ENCODE results near the gene SLC22A16. TPM values are rescaled to one million over a fixed set of nuclear protein-coding genes. Genes with fewer than 3 reads are reported as not detected.
"Not testable (repeated sequence)": the region's sequence is repeated elsewhere in the genome, so short reads cannot be mapped to it uniquely, and the experiment has no call there.

The SLC22A16 gene, protein sequence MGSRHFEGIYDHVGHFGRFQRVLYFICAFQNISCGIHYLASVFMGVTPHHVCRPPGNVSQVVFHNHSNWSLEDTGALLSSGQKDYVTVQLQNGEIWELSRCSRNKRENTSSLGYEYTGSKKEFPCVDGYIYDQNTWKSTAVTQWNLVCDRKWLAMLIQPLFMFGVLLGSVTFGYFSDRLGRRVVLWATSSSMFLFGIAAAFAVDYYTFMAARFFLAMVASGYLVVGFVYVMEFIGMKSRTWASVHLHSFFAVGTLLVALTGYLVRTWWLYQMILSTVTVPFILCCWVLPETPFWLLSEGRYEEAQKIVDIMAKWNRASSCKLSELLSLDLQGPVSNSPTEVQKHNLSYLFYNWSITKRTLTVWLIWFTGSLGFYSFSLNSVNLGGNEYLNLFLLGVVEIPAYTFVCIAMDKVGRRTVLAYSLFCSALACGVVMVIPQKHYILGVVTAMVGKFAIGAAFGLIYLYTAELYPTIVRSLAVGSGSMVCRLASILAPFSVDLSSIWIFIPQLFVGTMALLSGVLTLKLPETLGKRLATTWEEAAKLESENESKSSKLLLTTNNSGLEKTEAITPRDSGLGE
- 0.12 and 2.0 TPM in 2 replicates for total RNA-seq (2014; rRNA removed; shearing (Covaris generic))

GRCh38 chr6:110476046-110476849 lies at the start of gene SLC22A16:
TSS of gene SLC22A16 (minus strand) at chr6:110476613. CDS start at chr6:110476574, 39 bp downstream.
- DNase-seq (ENCODE audit: low spot score) = no peak

GRCh38 chr6:110525001-110525400 lies 48.6 kb upstream of the SLC22A16 start:
- in situ Hi-C loops (cut with HindIII; ENCODE audit: low sequenced_read_pairs) = no loop called here

More at GRCh38 chr6:110476046-110476849, at the start of gene SLC22A16:
- in situ Hi-C loops (cut with HindIII; ENCODE audit: low sequenced_read_pairs) = no loop called here

GRCh38 chr6:110524305-110524704 lies 47.9 kb upstream of the SLC22A16 start:
- in situ Hi-C loops (cut with HindIII; ENCODE audit: low sequenced_read_pairs) = no loop called here
- no peak for DNase-seq (ENCODE audit: low spot score)

More at GRCh38 chr6:110525001-110525400, 48.6 kb upstream of the SLC22A16 start:
- DNase-seq (ENCODE audit: low spot score) = no peak

DNA sequence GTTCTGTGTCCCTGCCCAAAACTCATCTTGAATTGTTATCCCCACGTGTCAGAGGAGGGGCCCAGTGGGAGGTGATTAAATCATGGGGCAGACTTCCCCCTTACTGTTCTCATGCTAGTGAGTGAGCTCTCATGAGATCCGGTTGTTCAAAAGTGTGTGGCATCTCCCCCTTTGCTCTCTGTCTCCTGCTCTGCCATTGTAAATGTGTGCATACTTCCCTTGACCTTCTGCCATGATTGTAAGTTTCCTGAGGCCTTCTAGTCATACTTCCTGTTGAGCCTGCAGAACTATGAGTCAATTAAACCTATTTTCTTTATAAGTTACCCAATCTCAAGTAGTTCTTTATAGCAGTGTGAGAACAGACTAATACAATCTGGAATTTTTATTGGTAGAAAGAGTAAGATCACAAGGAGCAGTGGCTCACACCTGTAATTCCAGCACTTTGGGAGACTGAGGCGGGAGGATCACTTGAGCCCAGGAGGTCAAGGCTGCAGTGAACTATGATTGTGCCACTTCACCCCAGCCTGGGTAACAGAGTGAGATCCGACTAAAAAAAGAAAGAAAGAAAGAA lies 47.1 kb upstream of the SLC22A16 start:
- in situ Hi-C loops (cut with HindIII; ENCODE audit: low sequenced_read_pairs) = no loop called here

GRCh38 chr6:110522427-110522826 lies 46.0 kb upstream of the SLC22A16 start:
- no peak for DNase-seq (ENCODE audit: low spot score)
- in situ Hi-C loops (cut with HindIII; ENCODE audit: low sequenced_read_pairs) = no loop called here

More for the DNA sequence above, 47.1 kb upstream of the SLC22A16 start:
- DNase-seq (ENCODE audit: low spot score) = no peak

DNA sequence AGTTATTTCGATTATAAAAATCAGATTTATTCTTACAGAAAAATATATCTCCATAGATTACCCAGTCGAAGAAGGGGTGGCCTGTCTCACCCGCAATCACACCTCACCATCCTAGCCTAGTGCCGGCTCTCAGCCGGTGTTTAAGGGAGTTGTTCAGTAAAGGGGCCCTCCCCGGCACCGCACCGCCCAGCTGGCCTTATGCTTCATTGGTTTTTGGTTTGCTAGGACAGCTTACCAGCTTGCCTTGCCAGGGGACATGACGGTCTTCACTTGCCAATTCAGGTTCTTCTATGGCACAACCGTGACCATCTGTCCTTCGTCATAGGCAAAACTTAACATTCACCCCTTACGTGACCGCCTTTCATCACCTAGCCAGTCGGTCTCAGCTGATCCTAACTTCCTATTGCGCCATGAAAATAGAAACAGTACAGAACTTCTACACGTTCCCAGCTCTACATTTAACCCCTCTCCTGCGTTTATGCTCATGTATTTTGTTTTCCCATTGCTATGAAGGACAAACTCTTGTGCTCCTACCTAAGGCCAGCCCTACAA lies 44.7 kb upstream of the SLC22A16 start:
- no peak for DNase-seq (ENCODE audit: low spot score)
- in situ Hi-C loops (cut with HindIII; ENCODE audit: low sequenced_read_pairs) = no loop called here

- DNase-seq (ENCODE audit: low spot score) = no peak
- in situ Hi-C loops (cut with HindIII; ENCODE audit: low sequenced_read_pairs) = no loop called here
These were observed 44.0 kb upstream of the SLC22A16 start for GRCh38 chr6:110520209-110520965.

DNA sequence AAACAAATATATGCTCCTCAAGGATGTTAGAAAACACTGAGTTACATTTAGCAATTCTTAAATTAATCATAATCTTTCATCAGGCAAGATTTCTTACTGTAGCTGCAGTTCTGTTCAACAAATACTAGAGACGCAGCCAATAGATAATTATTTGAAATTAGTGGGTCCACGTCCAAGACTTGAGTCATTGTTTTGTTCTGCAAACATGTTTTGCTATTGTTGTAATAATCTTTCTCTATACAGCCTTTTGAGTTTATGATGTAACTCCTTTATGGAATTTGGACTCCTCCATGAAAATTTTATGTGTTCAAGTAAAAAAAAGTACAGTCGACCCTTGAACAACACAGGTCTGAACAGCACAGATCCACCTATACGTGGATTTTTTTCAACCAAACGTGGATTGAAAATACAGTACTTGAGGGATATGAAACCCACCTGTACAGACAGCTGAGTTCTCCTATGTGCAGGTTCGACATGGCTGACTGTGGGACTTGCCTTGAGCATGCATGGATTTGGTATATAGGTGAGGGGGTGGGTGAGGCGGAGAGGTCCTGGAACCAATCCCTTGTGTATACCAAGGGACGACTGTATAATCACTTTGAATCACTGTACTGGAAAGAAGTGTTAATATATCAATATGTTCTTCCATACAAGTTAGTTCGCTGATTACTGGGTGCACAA lies 41.3 kb upstream of the SLC22A16 start:
- DNase-seq (ENCODE audit: low spot score) = no peak
- in situ Hi-C loops (cut with HindIII; ENCODE audit: low sequenced_read_pairs) = no loop called here

GRCh38 chr6:110517034-110517433 lies 40.6 kb upstream of the SLC22A16 start:
- in situ Hi-C loops (cut with HindIII; ENCODE audit: low sequenced_read_pairs) = no loop called here
- no peak for DNase-seq (ENCODE audit: low spot score)

DNA sequence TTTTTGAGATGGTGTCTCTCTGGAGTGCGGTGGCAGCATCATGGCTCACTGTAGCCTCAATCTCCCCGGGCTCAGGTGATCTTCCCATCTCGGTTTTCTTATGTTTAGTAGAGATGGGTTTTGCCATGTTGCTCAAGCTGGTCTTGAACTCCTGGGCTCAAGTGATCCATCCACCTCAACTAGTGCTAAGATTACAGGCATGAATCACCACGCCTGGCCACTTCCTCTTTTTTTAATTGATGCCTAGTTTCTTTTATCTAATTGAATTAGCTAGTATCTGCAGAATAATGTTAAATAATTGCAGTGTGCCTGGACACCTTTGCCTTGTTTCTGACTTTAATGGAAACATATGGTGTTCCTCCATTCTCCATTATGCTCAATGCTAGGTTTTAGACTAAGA lies 38.4 kb upstream of the SLC22A16 start:
- in situ Hi-C loops (cut with HindIII; ENCODE audit: low sequenced_read_pairs) = no loop called here
- DNase-seq (ENCODE audit: low spot score) = no peak

GRCh38 chr6:110512991-110513390 lies 36.6 kb upstream of the SLC22A16 start:
- in situ Hi-C loops (cut with HindIII; ENCODE audit: low sequenced_read_pairs) = no loop called here
- DNase-seq (ENCODE audit: low spot score) = no peak

GRCh38 chr6:110512549-110512948 lies 36.1 kb upstream of the SLC22A16 start:
- DNase-seq (ENCODE audit: low spot score); in situ Hi-C loops (cut with HindIII; ENCODE audit: low sequenced_read_pairs): not testable (repeated sequence)

DNA sequence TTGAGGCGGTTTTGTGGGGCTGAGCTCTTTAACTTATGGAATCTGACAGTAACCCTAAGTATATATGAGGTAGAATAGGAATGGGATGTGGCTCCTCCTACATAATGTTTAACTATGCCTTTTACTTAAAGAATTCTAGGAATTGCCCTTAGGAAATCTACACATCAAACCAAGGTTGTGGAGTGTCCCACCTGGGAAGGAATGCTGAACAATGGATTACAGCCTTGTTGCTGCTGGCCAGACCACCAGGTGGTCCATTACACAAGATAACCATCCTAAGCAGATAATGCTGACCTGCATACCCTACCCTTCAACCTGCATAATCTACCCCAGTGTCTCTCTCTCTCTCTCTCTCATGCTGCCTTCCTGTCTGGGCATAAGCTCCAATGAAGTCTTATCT lies 35.0 kb upstream of the SLC22A16 start:
- no peak for DNase-seq (ENCODE audit: low spot score)
- in situ Hi-C loops (cut with HindIII; ENCODE audit: low sequenced_read_pairs) = no loop called here

- no peak for DNase-seq (ENCODE audit: low spot score)
These were observed 33.3 kb upstream of the SLC22A16 start for GRCh38 chr6:110509617-110510241.

DNA sequence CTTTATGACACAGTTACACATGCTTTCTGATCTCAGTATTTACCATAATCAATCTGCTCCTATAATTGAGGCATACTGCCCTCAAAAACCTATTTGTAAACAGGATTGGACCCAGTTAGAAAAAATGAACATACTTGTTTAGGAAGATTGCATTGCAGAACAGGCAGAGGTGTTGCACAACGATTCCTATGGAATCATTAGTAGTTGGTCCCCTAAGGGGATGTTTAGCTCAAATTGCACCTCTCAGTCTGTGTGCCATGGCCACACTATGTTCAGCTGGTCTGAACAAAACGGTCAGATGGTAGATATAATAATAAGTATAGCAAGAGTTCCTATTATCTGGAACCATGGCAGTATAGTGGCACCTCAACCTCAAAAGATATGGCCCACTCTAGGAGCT lies 28.5 kb upstream of the SLC22A16 start:
- in situ Hi-C loops (cut with HindIII; ENCODE audit: low sequenced_read_pairs); DNase-seq (ENCODE audit: low spot score): not testable (repeated sequence)

More at GRCh38 chr6:110509617-110510241, 33.3 kb upstream of the SLC22A16 start:
- in situ Hi-C loops (cut with HindIII; ENCODE audit: low sequenced_read_pairs) = no loop called here

- in situ Hi-C loops (cut with HindIII; ENCODE audit: low sequenced_read_pairs) = no loop called here
- peak; percentile 3 for DNase-seq (ENCODE audit: low spot score)
These were observed 19.5 kb upstream of the SLC22A16 start for GRCh38 chr6:110495949-110496348.

- no peak for DNase-seq (ENCODE audit: low spot score)
- in situ Hi-C loops (cut with HindIII; ENCODE audit: low sequenced_read_pairs) = no loop called here
These were observed 16.9 kb upstream of the SLC22A16 start for GRCh38 chr6:110493253-110493800.
